MM.1S (cell line): ENCODE results near the gene CFAP141.

Source experiments
- CTCF ChIP-seq: fragments of 300-600 bp; sonication (generic); IDR thresholded peaks from 2 replicates; pipeline ENCODE4 v1.5.1; 2016; ENCODE audit warnings: antibody characterized with exemption, low read length, mixed read lengths
- EZH2 ChIP-seq: fragments of 300-600 bp; sonication (generic); optimal IDR thresholded peaks from 2 replicates; pipeline ENCODE3; 2017; ENCODE audit warnings: low read depth, mild to moderate bottlenecking, antibody characterized with exemption, low read length, mixed read lengths

- TF ChIP-seq CTCF (no peak), EZH2 (no peak)
Measured at GRCh38 chr1:154157520-154158306, 48.4 kb downstream of the CFAP141 start.
